Neural cell (in vitro differentiated cells): ENCODE data around the gene STXBP1. TPM values are rescaled to one million over a fixed set of nuclear protein-coding genes. Genes with fewer than 3 reads are reported as not detected.

ENCODE experiments used
- H2AFZ ChIP-seq: fragments of 200-600, 300-800 bp; sonication (generic), shearing (Covaris generic); 2 replicates; pipeline ENCODE4 v1.6.0; 2014; ENCODE audit warnings: low read depth, mild to moderate bottlenecking, antibody characterized with exemption, low read length, moderate library complexity
- H3F3A ChIP-seq: fragments of 200-600 bp; shearing (Covaris generic); 2 replicates; pipeline ENCODE4 v1.6.1; 2016; ENCODE audit warnings: mild to moderate bottlenecking, moderate library complexity, mixed read lengths, antibody characterized with exemption, low read length; ENCODE audit not compliant: insufficient read depth, poor library complexity, severe bottlenecking
- H3K27ac ChIP-seq: fragments of 200-600, 300-800 bp; sonication (generic), shearing (Covaris generic); 2 replicates; pipeline ENCODE4 v1.5.1; 2014; ENCODE audit warnings: mild to moderate bottlenecking, low read length, moderate library complexity
- H3K27me3 ChIP-seq: fragments of 300-800, 200-600 bp; sonication (generic), shearing (Covaris generic); 2 replicates; pipeline ENCODE4 v1.6.0; 2014; ENCODE audit warnings: mild to moderate bottlenecking, low read depth, low read length, moderate library complexity; ENCODE audit not compliant: insufficient read depth
- H3K36me3 ChIP-seq: fragments of 300-800, 200-600 bp; sonication (generic), shearing (Covaris generic); 2 replicates; pipeline ENCODE4 v1.5.1; 2014; ENCODE audit warnings: mild to moderate bottlenecking, antibody characterized with exemption, low read length, moderate library complexity; ENCODE audit not compliant: insufficient read depth
- H3K4me2 ChIP-seq: fragments of 300-800, 200-600 bp; sonication (generic), shearing (Covaris generic); 2 replicates; pipeline ENCODE4 v1.6.0; 2014; ENCODE audit warnings: mild to moderate bottlenecking, low read length
- H3K4me3 ChIP-seq: fragments of 300-800, 200-600 bp; sonication (generic), shearing (Covaris generic); 2 replicates; pipeline ENCODE4 v1.5.1; 2014; ENCODE audit warnings: mild to moderate bottlenecking, low read length, moderate library complexity
- H3K79me2 ChIP-seq: fragments of 200-600 bp; shearing (Covaris generic); replicated peaks from 2 replicates; pipeline ENCODE4 v1.6.0; 2014; ENCODE audit warnings: mild to moderate bottlenecking, low read length, moderate library complexity; ENCODE audit not compliant: insufficient read depth
- H3K9ac ChIP-seq: fragments of 300-800, 200-600 bp; sonication (generic), shearing (Covaris generic); 2 replicates; pipeline ENCODE4 v1.6.1; 2016; ENCODE audit warnings: mild to moderate bottlenecking, low read length, mixed read lengths
- H3K9me2 ChIP-seq: fragments of 200-600 bp; shearing (Covaris generic); 2 replicates; pipeline ENCODE4 v1.6.1; 2016; ENCODE audit warnings: mild to moderate bottlenecking, low read length, mixed read lengths; ENCODE audit not compliant: insufficient read depth
- H3K9me3 ChIP-seq: fragments of 200-600, 300-800 bp; sonication (generic), shearing (Covaris generic); 2 replicates; pipeline ENCODE4 v1.6.1; 2016; ENCODE audit warnings: mild to moderate bottlenecking, mixed run types, low read length, moderate library complexity, mixed read lengths
- H4K20me1 ChIP-seq: fragments of 200-600 bp; shearing (Covaris generic); 2 replicates; pipeline ENCODE4 v1.6.1; 2016; ENCODE audit warnings: mild to moderate bottlenecking, mixed run types; ENCODE audit not compliant: insufficient read depth
- EP300 ChIP-seq: fragments of 450-650 bp; conservative IDR thresholded peaks from 2 replicates; pipeline ENCODE4 v1.6.1; 2014; ENCODE audit warnings: antibody characterized with exemption, mild to moderate bottlenecking, moderate library complexity; ENCODE audit not compliant: poor library complexity, severe bottlenecking
- EZH2 ChIP-seq: fragments of 200-600, 300-800 bp; shearing (Covaris generic), sonication (generic); IDR thresholded peaks from 2 replicates; pipeline ENCODE4 v1.6.1; 2014; ENCODE audit warnings: antibody characterized with exemption, low read length, borderline replicate concordance, mild to moderate bottlenecking; ENCODE audit not compliant: insufficient read depth, poor library complexity, severe bottlenecking
- MXI1 ChIP-seq: fragments of 450-650 bp; conservative IDR thresholded peaks from 2 replicates; pipeline ENCODE4 v1.6.1; 2014; ENCODE audit warnings: antibody characterized with exemption, mild to moderate bottlenecking; ENCODE audit not compliant: poor library complexity, severe bottlenecking
- POLR2AphosphoS5 ChIP-seq: IDR thresholded peaks from 2 replicates; pipeline ENCODE4 v1.6.1; 2012
- RAD21 ChIP-seq: fragments of 450-650 bp; conservative IDR thresholded peaks from 2 replicates; pipeline ENCODE4 v1.6.1; 2014; ENCODE audit warnings: antibody characterized with exemption, mild to moderate bottlenecking, moderate library complexity
- REST ChIP-seq: IDR thresholded peaks from 2 replicates; pipeline ENCODE4 v1.6.1; 2012; ENCODE audit warnings: borderline replicate concordance
- SMC3 ChIP-seq: fragments of 450-650 bp; conservative IDR thresholded peaks from 2 replicates; pipeline ENCODE4 v1.6.1; 2014; ENCODE audit warnings: antibody characterized with exemption, mild to moderate bottlenecking, moderate library complexity; ENCODE audit not compliant: poor library complexity
- TAF1 ChIP-seq: IDR thresholded peaks from 2 replicates; pipeline ENCODE4 v1.6.1; 2012; ENCODE audit warnings: low read depth
- polyA plus RNA-seq: library from polyadenylated mRNA; depleted of rRNA; stranded (reverse); fragments of >200 nt; gene quantifications from 2 replicates; pipeline ENCODE4 v1.2.3, GENCODE V29; 2014
- TF ChIP-seq, protein P1 (sequence below): fragments of 450-650 bp; IDR thresholded peaks from 2 replicates; pipeline ENCODE4 v1.5.1; 2014; ENCODE audit warnings: antibody characterized with exemption, mild to moderate bottlenecking, moderate library complexity; ENCODE audit not compliant: poor library complexity, severe bottlenecking

The STXBP1 gene
- polyA plus RNA-seq, 1 donor from 2014 or later, result 42.5 TPM

GRCh38 chr9:127642082-127642740 lies 30.1 kb downstream of the STXBP1 start:
- Histone ChIP-seq H4K20me1 (no peaks in the 10 kb centered on the region), H3K36me3 (no peaks in the 10 kb centered on the region), H3K27ac (no peak overlapping the region)

GRCh38 chr9:127644146-127644827 lies 32.2 kb downstream of the STXBP1 start:
- TF ChIP-seq SMC3 (no peak), EZH2 (no peak), EP300 (no peak), RAD21 (no peak)
- Histone ChIP-seq H3F3A (no peaks in the 10 kb centered on the region), H3K9ac (no peak overlapping the region), H3K4me2 (no peak overlapping the region), H3K9me3 (no peaks in the 10 kb centered on the region), H3K27me3 (no peaks in the 10 kb centered on the region), H3K36me3 (no peaks in the 10 kb centered on the region), H3K79me2 (peaks cover 6% of the 10 kb centered on the region), H3K27ac (no peak overlapping the region), H3K9me2 (no peaks in the 10 kb centered on the region), H3K4me3 (no peak overlapping the region), H4K20me1 (no peaks in the 10 kb centered on the region), H2AFZ (no peak overlapping the region)

More at GRCh38 chr9:127642082-127642740, 30.1 kb downstream of the STXBP1 start:
- TF ChIP-seq POLR2AphosphoS5, result no peak
- TF ChIP-seq EZH2, result no peak
- TF ChIP-seq REST, result no peak
- no peak for TF ChIP-seq RAD21
- TF ChIP-seq TAF1, result no peak
- TF ChIP-seq EP300, result no peak
- TF ChIP-seq MXI1, result no peak
- no peak for TF ChIP-seq SMC3
- TF ChIP-seq, protein P1, sequence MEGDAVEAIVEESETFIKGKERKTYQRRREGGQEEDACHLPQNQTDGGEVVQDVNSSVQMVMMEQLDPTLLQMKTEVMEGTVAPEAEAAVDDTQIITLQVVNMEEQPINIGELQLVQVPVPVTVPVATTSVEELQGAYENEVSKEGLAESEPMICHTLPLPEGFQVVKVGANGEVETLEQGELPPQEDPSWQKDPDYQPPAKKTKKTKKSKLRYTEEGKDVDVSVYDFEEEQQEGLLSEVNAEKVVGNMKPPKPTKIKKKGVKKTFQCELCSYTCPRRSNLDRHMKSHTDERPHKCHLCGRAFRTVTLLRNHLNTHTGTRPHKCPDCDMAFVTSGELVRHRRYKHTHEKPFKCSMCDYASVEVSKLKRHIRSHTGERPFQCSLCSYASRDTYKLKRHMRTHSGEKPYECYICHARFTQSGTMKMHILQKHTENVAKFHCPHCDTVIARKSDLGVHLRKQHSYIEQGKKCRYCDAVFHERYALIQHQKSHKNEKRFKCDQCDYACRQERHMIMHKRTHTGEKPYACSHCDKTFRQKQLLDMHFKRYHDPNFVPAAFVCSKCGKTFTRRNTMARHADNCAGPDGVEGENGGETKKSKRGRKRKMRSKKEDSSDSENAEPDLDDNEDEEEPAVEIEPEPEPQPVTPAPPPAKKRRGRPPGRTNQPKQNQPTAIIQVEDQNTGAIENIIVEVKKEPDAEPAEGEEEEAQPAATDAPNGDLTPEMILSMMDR, result no peak
- H3K9me2 ChIP-seq, result no peaks in the 10 kb centered on the region
- no peaks in the 10 kb centered on the region for H3F3A ChIP-seq
- H3K79me2 ChIP-seq, result peaks cover 12% of the 10 kb centered on the region
- H3K9me3 ChIP-seq, result no peaks in the 10 kb centered on the region
- H3K4me3 ChIP-seq, result no peak overlapping the region
- no peak overlapping the region for H3K9ac ChIP-seq
- H3K27me3 ChIP-seq, result no peaks in the 10 kb centered on the region
- H2AFZ ChIP-seq, result no peak overlapping the region
- H3K4me2 ChIP-seq, result no peak overlapping the region
